Lower leg skin (tissue), 3 donors: ENCODE measurements around the gene RAD51B.

Experiments
- POLR2A ChIP-seq, 2 donors: fragments of 450-650 bp; IDR thresholded peaks; one replicate each; pipeline ENCODE4 v1.6.1; 2016 to 2017; ENCODE audit warnings: antibody characterized with exemption in 2 of 2, mild to moderate bottlenecking in 1 of 2, moderate library complexity in 1 of 2
- TF ChIP-seq, protein P1 (sequence below), 3 donors: fragments of 450-650 bp; IDR thresholded peaks; one replicate each; pipeline ENCODE4 v1.5.1; 2016; ENCODE audit warnings: antibody characterized with exemption in 3 of 3, mild to moderate bottlenecking in 3 of 3, moderate library complexity in 2 of 3

DNA sequence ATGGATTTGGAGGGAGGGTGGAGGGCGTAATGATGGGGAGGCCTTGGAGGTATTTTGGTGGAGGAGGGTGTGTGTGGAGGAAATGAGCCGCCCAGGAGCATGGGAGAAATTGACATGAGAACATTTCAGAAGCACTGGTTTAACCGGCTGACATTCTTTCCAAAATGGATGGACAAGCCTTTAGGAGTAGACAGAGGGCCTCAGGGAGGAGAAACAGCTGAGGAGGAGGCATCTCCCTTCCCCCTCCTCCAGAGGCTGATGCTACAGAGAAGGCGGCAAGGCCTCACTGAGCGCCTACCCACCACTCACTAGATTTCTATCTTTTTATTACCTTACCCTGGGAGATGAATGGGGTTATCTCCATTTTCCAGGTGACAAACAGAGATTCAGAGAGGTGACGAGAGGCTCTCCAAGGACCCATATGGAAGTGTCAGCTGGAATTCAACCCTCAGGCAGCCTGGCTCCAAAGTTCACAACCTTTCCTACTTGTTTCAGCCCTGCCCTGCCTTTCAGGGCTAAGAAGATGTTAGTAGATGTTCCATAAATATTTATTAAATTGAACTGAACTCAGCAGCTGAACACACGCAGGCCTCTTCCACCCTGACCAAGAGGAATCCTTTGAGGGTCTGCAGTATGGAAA lies 683.7 kb downstream of the RAD51B start:
- TF ChIP-seq, protein P1, sequence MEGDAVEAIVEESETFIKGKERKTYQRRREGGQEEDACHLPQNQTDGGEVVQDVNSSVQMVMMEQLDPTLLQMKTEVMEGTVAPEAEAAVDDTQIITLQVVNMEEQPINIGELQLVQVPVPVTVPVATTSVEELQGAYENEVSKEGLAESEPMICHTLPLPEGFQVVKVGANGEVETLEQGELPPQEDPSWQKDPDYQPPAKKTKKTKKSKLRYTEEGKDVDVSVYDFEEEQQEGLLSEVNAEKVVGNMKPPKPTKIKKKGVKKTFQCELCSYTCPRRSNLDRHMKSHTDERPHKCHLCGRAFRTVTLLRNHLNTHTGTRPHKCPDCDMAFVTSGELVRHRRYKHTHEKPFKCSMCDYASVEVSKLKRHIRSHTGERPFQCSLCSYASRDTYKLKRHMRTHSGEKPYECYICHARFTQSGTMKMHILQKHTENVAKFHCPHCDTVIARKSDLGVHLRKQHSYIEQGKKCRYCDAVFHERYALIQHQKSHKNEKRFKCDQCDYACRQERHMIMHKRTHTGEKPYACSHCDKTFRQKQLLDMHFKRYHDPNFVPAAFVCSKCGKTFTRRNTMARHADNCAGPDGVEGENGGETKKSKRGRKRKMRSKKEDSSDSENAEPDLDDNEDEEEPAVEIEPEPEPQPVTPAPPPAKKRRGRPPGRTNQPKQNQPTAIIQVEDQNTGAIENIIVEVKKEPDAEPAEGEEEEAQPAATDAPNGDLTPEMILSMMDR (IDR thresholded peaks at IDR 0.05): no peak
- no peak for TF ChIP-seq POLR2A (IDR thresholded peaks at IDR 0.05)
